Measurements from ENCODE around the gene KLHL14. TPM values are rescaled to one million over a fixed set of nuclear protein-coding genes. Genes with fewer than 3 reads are reported as not detected.

Gene KLHL14
- total and polyA plus RNA-seq, 2 of the 13 experiments (the other 11 are each of a cell fraction or from before 2014, with no cell fraction given): 16.0 to 41.8 TPM

- TF ChIP-seq ARID4A (CRISPR knock-in tag; IDR thresholded peaks at IDR 0.05; ENCODE audit: borderline replicate concordance) (no peak), ATF3 (CRISPR knock-in tag; IDR thresholded peaks at IDR 0.05) (no peak), JDP2 (CRISPR knock-in tag; IDR thresholded peaks at IDR 0.05; ENCODE audit: borderline replicate concordance) (no peak), KDM4B (CRISPR knock-in tag; IDR thresholded peaks at IDR 0.05) (no peak)
Measured at GRCh38 chr18:32722279-32722678, 50.5 kb downstream of the KLHL14 start (continued).

- POLR2A ChIA-PET: no interaction called here
- H2AFZ ChIP-seq (ENCODE audit: low read length): no peak overlapping the region
- no TSS peak for BruUV-seq (replicated peaks)
- H3K27me3 ChIP-seq (ENCODE audit: control insufficient read depth in 1 of 2, insufficient read depth in 2 of 2, low read length in 2 of 2): no peaks in the 10 kb centered on the region
- 92% methylated on average over 4 of the region's 4 CpGs for WGBS (ENCODE audit: low lambda C conversion rate)
- H3K9me3 ChIP-seq (ENCODE audit: low read length): no peaks in the 10 kb centered on the region
- intact Hi-C loops (cut with micrococcal nuclease; ENCODE audit: unreplicated experiment): no loop called here
- DNase-seq (ENCODE audit: low spot score): no peak
- no peak overlapping the region for H3K4me2 ChIP-seq (ENCODE audit: low read depth, low read length)
- no peak for FAIRE-seq
- H3K4me3 ChIP-seq (replicated peaks in 1 of 3; ENCODE audit: insufficient read depth in 1 of 3, low read depth in 2 of 3, low read length in 3 of 3): no peak overlapping the region
- peaks cover 3% of the 10 kb centered on the region for H3K79me2 ChIP-seq (ENCODE audit: insufficient read depth, low read length)
- CTCF ChIA-PET (ENCODE audit: low intra/inter-chr PET ratio, low total read pairs): no interaction called here
- no peaks in the 10 kb centered on the region for H4K20me1 ChIP-seq (ENCODE audit: insufficient read depth, low read length)
- peaks cover 3 to 23% of the 10 kb centered on the region in 2 experiments; a peak in 3 of 5 replicates for H3K36me3 ChIP-seq (replicated peaks in 1 of 2; ENCODE audit: control insufficient read depth in 1 of 2, insufficient read depth in 2 of 2, low read length in 2 of 2)
- in situ Hi-C loops (cut with HindIII; ENCODE audit: extremely low pct_ligation_motif_present, low pct_unique_long_range_greater_than_20kb): loop anchor here (5.0 kb wide), 1 partner anchor 200 kb away; no protein-coding TSS in a partner anchor
- peaks cover 14% of the 10 kb centered on the region for H3K4me1 ChIP-seq (ENCODE audit: insufficient read depth, low read length)
- no peak overlapping the region for H3K9ac ChIP-seq (ENCODE audit: insufficient read depth, low read depth, low read length)
- H3K27ac ChIP-seq (ENCODE audit: extremely low read length, insufficient read depth, low read length): no peak overlapping the region
- ATAC-seq: no peak
- no peak for TF ChIP-seq ZUFSP (CRISPR knock-in tag; IDR thresholded peaks at IDR 0.05; ENCODE audit: borderline replicate concordance)
- no peak for TF ChIP-seq ZNF512 (CRISPR knock-in tag; IDR thresholded peaks at IDR 0.05)
- no peak for TF ChIP-seq E2F5 (CRISPR knock-in tag; conservative IDR thresholded peaks at IDR 0.05)
- no peak for TF ChIP-seq PLSCR1 (CRISPR knock-in tag; IDR thresholded peaks at IDR 0.05; ENCODE audit: borderline replicate concordance)
- no peak for TF ChIP-seq ZNF274 (CRISPR knock-in tag; IDR thresholded peaks at IDR 0.05)
- TF ChIP-seq MAFF (IDR thresholded peaks at IDR 0.05; ENCODE audit: low read depth, low read length): no peak
- TF ChIP-seq ZNF839 (CRISPR knock-in tag; IDR thresholded peaks at IDR 0.05; ENCODE audit: borderline replicate concordance): no peak
- no peak for TF ChIP-seq EHMT2 (IDR thresholded peaks at IDR 0.05; ENCODE audit: borderline replicate concordance, low read depth, low read length)
Measured at GRCh38 chr18:32717126-32717525, 55.7 kb downstream of the KLHL14 start.

All from HepG2 (cell line).